Measurements from ENCODE around the gene FLOT1. TPM values are rescaled to one million over a fixed set of nuclear protein-coding genes. Genes with fewer than 3 reads are reported as not detected.

FLOT1 gene
- total and polyA plus RNA-seq, 2 donors (not counting 3 experiments of a cell fraction or from before 2014, with no cell fraction given) = 141 to 154 TPM

GRCh38 chr6:30721198-30722024 is 21.1 kb downstream of the FLOT1 start:
- Histone ChIP-seq H3K79me2 (ENCODE audit: control insufficient read depth, insufficient read depth, low read length) (peaks cover 64% of the 10 kb centered on the region), H3K4me2 (ENCODE audit: insufficient read depth, low read length) (peak overlapping the region; percentile 89), H3K36me3 (ENCODE audit: control insufficient read depth in 2 of 2, extremely low read depth in 1 of 2, insufficient read depth in 2 of 2, low read length in 2 of 2) (peaks cover 16 to 31% of the 10 kb centered on the region in 2 experiments), H4K20me1 (replicated peaks; ENCODE audit: control insufficient read depth, extremely low read depth, insufficient read depth, low read length) (peaks cover 7% of the 10 kb centered on the region), H3K4me3 (replicated peaks in 1 of 3; ENCODE audit: insufficient read depth in 1 of 3, low read depth in 1 of 3, low read length in 3 of 3) (peak overlapping the region; percentile 94 to 99 (median 99)), H3K4me1 (ENCODE audit: control insufficient read depth, extremely low read depth, insufficient read depth, low read length) (peaks cover 42% of the 10 kb centered on the region), H3K27ac (ENCODE audit: insufficient read depth, low read depth, low read length) (peak overlapping the region; percentile 94), H3K9me3 (replicated peaks; ENCODE audit: control insufficient read depth, insufficient read depth, low read length) (no peaks in the 10 kb centered on the region), H3K27me3 (ENCODE audit: control insufficient read depth in 2 of 2, insufficient read depth in 2 of 2, low read length in 2 of 2) (no peaks in the 10 kb centered on the region), H3K9me1 (replicated peaks; ENCODE audit: control insufficient read depth, extremely low read depth, insufficient read depth, low read length) (no peaks in the 10 kb centered on the region), H2AFZ (ENCODE audit: low read depth, low read length) (no peak overlapping the region), H3K9ac (replicated peaks; ENCODE audit: extremely low read depth, insufficient read depth, low read length) (peak overlapping the region; percentile 100)
- ChIA-PET CTCF (interaction anchor here (0.6 to 9.2 kb wide), 18 partner anchors 10 to 366 kb away, joined by 3 to 296 read pairs (median 6); partner anchors contain the start of genes DHX16, FLOT1 and VARS2), POLR2A (interaction anchor here (0.6 to 3.0 kb wide), 7 partner anchors 9 to 98 kb away, joined by 3 to 34 read pairs (median 3); partner anchors contain the start of genes IER3 and NRM)
- intact Hi-C loops (cut with micrococcal nuclease) = loop anchor here (1.0 to 2.0 kb wide), 5 partner anchors 21 to 239 kb away; partner anchors contain the start of genes C6orf136 and FLOT1
- DNase-seq (ENCODE audit: low read depth, low spot score) (peak; percentile 91), FAIRE-seq (peak; percentile 18)
- TF ChIP-seq FOS (IDR thresholded peaks at IDR 0.05; ENCODE audit: borderline replicate concordance, insufficient read depth, low read length) (no peak), POLR2A (IDR thresholded peaks at IDR 0.05; ENCODE audit: low read depth, low read length) (peak; percentile 92), POLR2AphosphoS5 (IDR thresholded peaks at IDR 0.05; ENCODE audit: insufficient read depth, low read depth, low read length) (peak; percentile 99), CTCF (IDR thresholded peaks at IDR 0.05; ENCODE audit: extremely low read depth in 1 of 2, insufficient read depth in 1 of 2, low read depth in 1 of 2, low read length in 2 of 2) (peak; percentile 13 to 44), JUN (IDR thresholded peaks at IDR 0.05; ENCODE audit: borderline replicate concordance, insufficient read depth, insufficient read length, low read depth) (no peak), MAX (IDR thresholded peaks at IDR 0.05; ENCODE audit: insufficient read depth, insufficient read length) (peak; percentile 95), MYC (IDR thresholded peaks at IDR 0.05; ENCODE audit: low read depth, low read length) (no peak)
- dilution Hi-C loops (cut with MboI; ENCODE audit: extremely low pct_ligation_motif_present, low sequenced_read_pairs) = no loop called here
- no TSS peak for BruUV-seq (replicated peaks)
